CD14-positive monocyte (primary cell): Measurements from ENCODE around the gene MCC. TPM values are rescaled to one million over a fixed set of nuclear protein-coding genes. Genes with fewer than 3 reads are reported as not detected.

ENCODE experiments used
- DNase-seq, 3 donors: peaks; one replicate each; pipeline ENCODE4 v3.0.0-alpha.2; 2011 to 2022
- H2AFZ ChIP-seq: 2 replicates; pipeline ENCODE4 v1.6.0; 2012; ENCODE audit warnings: mild to moderate bottlenecking, low read depth, low read length, inconsistent platforms; ENCODE audit not compliant: insufficient read depth, poor library complexity, severe bottlenecking
- H3K27ac ChIP-seq, 2 donors: 1 replicate in 1 of 2; 2 replicates in 1 of 2; pipeline ENCODE4 v1.5.1; 2012 to 2013; ENCODE audit warnings: low read length in 2 of 2, control low read depth in 1 of 2, inconsistent platforms in 1 of 2, low read depth in 1 of 2, mild to moderate bottlenecking in 1 of 2
- H3K27me3 ChIP-seq, 2 donors: one replicate each; pipeline versions ENCODE4 v1.6.0 to v1.6.1; 2011 to 2013; ENCODE audit warnings: low read length in 2 of 2; ENCODE audit not compliant: control insufficient read depth in 2 of 2, insufficient read depth in 2 of 2
- H3K36me3 ChIP-seq, 2 donors: replicated peaks in 1 of 2; 1 replicate in 1 of 2; 2 replicates in 1 of 2; pipeline versions ENCODE4 v1.5.1 to v1.6.1; 2012 to 2013; ENCODE audit warnings: low read length in 2 of 2, control low read depth in 1 of 2, inconsistent platforms in 1 of 2, mild to moderate bottlenecking in 1 of 2; ENCODE audit not compliant: insufficient read depth in 2 of 2, control insufficient read depth in 1 of 2
- H3K4me1 ChIP-seq, 2 donors: 1 replicate in 1 of 2; 2 replicates in 1 of 2; pipeline versions ENCODE4 v1.5.1 to v1.6.1; 2012 to 2013; ENCODE audit warnings: low read length in 2 of 2, control low read depth in 1 of 2, inconsistent platforms in 1 of 2, mild to moderate bottlenecking in 1 of 2, moderate library complexity in 1 of 2; ENCODE audit not compliant: insufficient read depth in 2 of 2, control insufficient read depth in 1 of 2
- H3K4me2 ChIP-seq: replicated peaks from 2 replicates; pipeline ENCODE3; 2012; ENCODE audit warnings: low read length, moderate library complexity, mild to moderate bottlenecking; ENCODE audit not compliant: poor library complexity, severe bottlenecking; ENCODE audit errors: extremely low read depth
- H3K4me3 ChIP-seq, 3 experiments: fragments of 200-600 bp in 1 of 3; sonication (generic) in 1 of 3; replicated peaks in 1 of 3; 1 replicate in 2 of 3; 2 replicates in 1 of 3; pipeline ENCODE4 v1.5.1; 2011 to 2013; ENCODE audit warnings: low read length in 3 of 3, mild to moderate bottlenecking in 3 of 3, control low read depth in 2 of 3, low read depth in 2 of 3, inconsistent platforms in 1 of 3, moderate library complexity in 1 of 3
- H3K79me2 ChIP-seq: 2 replicates; pipeline ENCODE4 v1.6.0; 2012; ENCODE audit warnings: mild to moderate bottlenecking, control low read depth, inconsistent platforms, low read length, moderate library complexity; ENCODE audit not compliant: insufficient read depth
- H3K9ac ChIP-seq: 2 replicates; pipeline ENCODE4 v1.6.0; 2017; ENCODE audit warnings: low read length, mild to moderate bottlenecking; ENCODE audit not compliant: insufficient read depth, poor library complexity, severe bottlenecking
- H3K9me3 ChIP-seq, 2 donors: replicated peaks in 1 of 2; 1 replicate in 1 of 2; 2 replicates in 1 of 2; pipeline versions ENCODE4 v1.5.1 to v1.6.1; 2012 to 2013; ENCODE audit warnings: low read length in 2 of 2, control low read depth in 1 of 2; ENCODE audit not compliant: control insufficient read depth in 1 of 2, insufficient read depth in 1 of 2
- H4K20me1 ChIP-seq: 2 replicates; pipeline ENCODE4 v1.6.0; 2012; ENCODE audit warnings: mild to moderate bottlenecking, low read length, control low read depth, moderate library complexity; ENCODE audit not compliant: insufficient read depth
- H3K27ac Mint-ChIP-seq, 7 donors: one replicate each; pipeline ENCODE4 v1.8.0; 2020; ENCODE audit warnings: mild to moderate bottlenecking in 7 of 7, mixed read lengths in 7 of 7, moderate library complexity in 6 of 7, inconsistent platforms in 2 of 7
- H3K27me3 Mint-ChIP-seq, 3 donors: one replicate each; pipeline ENCODE4 v1.8.0; 2021 to 2022; ENCODE audit warnings: low read depth in 3 of 3, mild to moderate bottlenecking in 3 of 3, mixed read lengths in 3 of 3, moderate library complexity in 3 of 3, inconsistent platforms in 1 of 3
- H3K36me3 Mint-ChIP-seq, 2 donors: one replicate each; pipeline ENCODE4 v1.8.0; 2020; ENCODE audit warnings: mixed read lengths in 2 of 2, inconsistent platforms in 1 of 2, mild to moderate bottlenecking in 1 of 2
- H3K4me1 Mint-ChIP-seq: one replicate; pipeline ENCODE4 v1.8.0; 2020; ENCODE audit warnings: mild to moderate bottlenecking, mixed read lengths
- H3K4me3 Mint-ChIP-seq, 2 donors: one replicate each; pipeline ENCODE4 v1.8.0; 2020; ENCODE audit warnings: mild to moderate bottlenecking in 2 of 2, mixed read lengths in 2 of 2, moderate library complexity in 1 of 2
- H3K9me3 Mint-ChIP-seq, 7 donors: one replicate each; pipeline ENCODE4 v1.8.0; 2020 to 2022; ENCODE audit warnings: mixed read lengths in 7 of 7, mild to moderate bottlenecking in 6 of 7, moderate library complexity in 6 of 7, inconsistent platforms in 2 of 7
- WGBS: methylation state at CpG from one replicate; pipeline ENCODE4 v1.1.5; 2013; ENCODE audit warnings: missing lambda C conversion rate; ENCODE audit not compliant: insufficient coverage; 5-methylcytosine and 5-hydroxymethylcytosine counted together
- intact Hi-C, 2 donors: fragments of 100-400 bp; cut with micrococcal nuclease; formaldehyde crosslinking; loops; one replicate each; pipeline versions ENCODE4 v1.15.0 to v1.15.1; 2023
- polyA plus RNA-seq, 3 donors: library from polyadenylated mRNA; depleted of rRNA in 1 of 3; unstranded in 2 of 3; stranded (reverse) in 1 of 3; fragments of 300-500 nt in 2 of 3; fragments of >200 nt in 1 of 3; fragmentation: Illumina TruSeq in 2 of 3; gene quantifications; 1 replicate in 2 of 3; 2 replicates in 1 of 3; pipeline ENCODE4 v1.2.3, GENCODE V29; 2012 to 2021
- TF ChIP-seq, protein P1 (sequence below): fragments of 200-600 bp; IDR thresholded peaks from one replicate; pipeline ENCODE4 v1.8.0; 2022; ENCODE audit warnings: antibody characterized with exemption, mild to moderate bottlenecking

MCC gene
- polyA plus RNA-seq, 3 donors: 0.09 TPM; not detected in 2

GRCh38 chr5:113294311-113295110 lies 193.7 kb downstream of the MCC start:
- peaks cover 0 to 12% (median 7%) of the 10 kb centered on the region in 7 donors for H3K9me3 Mint-ChIP-seq
- WGBS: under 1% methylated on average over 52 of the region's 60 CpGs
- H3K27ac ChIP-seq: no peak overlapping the region

DNA sequence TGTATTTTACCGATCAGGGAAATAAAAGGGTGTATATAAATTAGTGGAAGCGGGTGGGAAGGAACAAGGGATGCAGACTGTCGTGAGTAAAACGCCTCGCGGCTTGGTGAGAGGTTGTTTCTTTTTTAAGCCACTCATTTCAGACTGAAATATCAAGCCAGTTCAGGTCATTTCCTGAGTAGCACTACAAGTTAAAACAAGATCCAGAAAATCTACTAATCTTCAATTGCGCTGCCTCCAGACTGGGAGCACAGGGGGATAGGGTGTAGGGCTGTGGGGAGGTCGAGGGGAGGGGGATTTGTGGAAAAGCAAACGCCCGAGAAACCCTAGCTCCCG lies 194.3 kb downstream of the MCC start:
- Mint-ChIP-seq H3K4me1 (peaks cover 17% of the 10 kb centered on the region), H3K36me3 (peaks cover 0 to 2% of the 10 kb centered on the region in 2 donors), H3K27ac (no peak overlapping the region), H3K4me3 (peak overlapping the region; percentile 67 to 92), H3K27me3 (peaks cover 50 to 76% (median 56%) of the 10 kb centered on the region in 3 donors), H3K9me3 (peaks cover 0 to 12% (median 7%) of the 10 kb centered on the region in 7 donors)
- Histone ChIP-seq H2AFZ (peak overlapping the region; percentile 56), H3K27me3 (peaks cover 53 to 68% of the 10 kb centered on the region in 2 donors), H3K9ac (peak overlapping the region; percentile 43), H3K4me1 (peaks cover 14 to 17% of the 10 kb centered on the region in 2 donors), H3K9me3 (peaks cover 0 to 35% of the 10 kb centered on the region in 2 donors), H3K36me3 (no peaks in the 10 kb centered on the region), H3K79me2 (no peaks in the 10 kb centered on the region), H3K27ac (no peak overlapping the region), H3K4me3 (peak overlapping the region in 2 of 3 experiments; percentile 16 to 71), H3K4me2 (peak overlapping the region; percentile 76), H4K20me1 (no peaks in the 10 kb centered on the region)
- TF ChIP-seq, protein P1, sequence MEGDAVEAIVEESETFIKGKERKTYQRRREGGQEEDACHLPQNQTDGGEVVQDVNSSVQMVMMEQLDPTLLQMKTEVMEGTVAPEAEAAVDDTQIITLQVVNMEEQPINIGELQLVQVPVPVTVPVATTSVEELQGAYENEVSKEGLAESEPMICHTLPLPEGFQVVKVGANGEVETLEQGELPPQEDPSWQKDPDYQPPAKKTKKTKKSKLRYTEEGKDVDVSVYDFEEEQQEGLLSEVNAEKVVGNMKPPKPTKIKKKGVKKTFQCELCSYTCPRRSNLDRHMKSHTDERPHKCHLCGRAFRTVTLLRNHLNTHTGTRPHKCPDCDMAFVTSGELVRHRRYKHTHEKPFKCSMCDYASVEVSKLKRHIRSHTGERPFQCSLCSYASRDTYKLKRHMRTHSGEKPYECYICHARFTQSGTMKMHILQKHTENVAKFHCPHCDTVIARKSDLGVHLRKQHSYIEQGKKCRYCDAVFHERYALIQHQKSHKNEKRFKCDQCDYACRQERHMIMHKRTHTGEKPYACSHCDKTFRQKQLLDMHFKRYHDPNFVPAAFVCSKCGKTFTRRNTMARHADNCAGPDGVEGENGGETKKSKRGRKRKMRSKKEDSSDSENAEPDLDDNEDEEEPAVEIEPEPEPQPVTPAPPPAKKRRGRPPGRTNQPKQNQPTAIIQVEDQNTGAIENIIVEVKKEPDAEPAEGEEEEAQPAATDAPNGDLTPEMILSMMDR: no peak
- 0% methylated on average over 4 of the region's 11 CpGs for WGBS
- intact Hi-C loops: no loop called here
- DNase-seq: no peak

More at GRCh38 chr5:113294311-113295110, 193.7 kb downstream of the MCC start:
- TF ChIP-seq, protein P1: no peak
- peaks cover 14 to 17% of the 10 kb centered on the region in 2 donors for H3K4me1 ChIP-seq
- intact Hi-C loops: no loop called here
- H3K9ac ChIP-seq: peak overlapping the region; percentile 43
- H3K4me3 Mint-ChIP-seq: peak overlapping the region; percentile 73 to 95
- DNase-seq: peak in 2 of 3 donors; percentile 2 to 17
- H3K4me1 Mint-ChIP-seq: peaks cover 17% of the 10 kb centered on the region
- H3K27me3 ChIP-seq: peaks cover 55 to 68% of the 10 kb centered on the region in 2 donors
- H3K36me3 ChIP-seq: no peaks in the 10 kb centered on the region
- H3K4me3 ChIP-seq: peak overlapping the region; percentile 1 to 71 (median 19)
- H3K9me3 ChIP-seq: peaks cover 0 to 35% of the 10 kb centered on the region in 2 donors
- H3K36me3 Mint-ChIP-seq: peaks cover 0 to 2% of the 10 kb centered on the region in 2 donors
- H3K79me2 ChIP-seq: no peaks in the 10 kb centered on the region
- no peak overlapping the region for H3K27ac Mint-ChIP-seq
- peak overlapping the region; percentile 76 for H3K4me2 ChIP-seq
- H2AFZ ChIP-seq: peak overlapping the region; percentile 56
- H3K27me3 Mint-ChIP-seq: peaks cover 49 to 76% (median 56%) of the 10 kb centered on the region in 3 donors
- H4K20me1 ChIP-seq: no peaks in the 10 kb centered on the region
